HepG2 (cell line): ENCODE data around the gene PIM1. TPM values are rescaled to one million over a fixed set of nuclear protein-coding genes. Genes with fewer than 3 reads are reported as not detected.

Experiments
- AGO2 ChIP-seq: fragments of 200-400 bp; formaldehyde crosslinking; optimal IDR thresholded peaks from 2 replicates; pipeline ENCODE3; 2017; ENCODE audit warnings: mild to moderate bottlenecking, low read depth, low read length, moderate library complexity
- DNMT3B ChIP-seq: conservative IDR thresholded peaks from 2 replicates; pipeline ENCODE4 v1.6.1; 2016; ENCODE audit warnings: missing biosample characterization, control low read depth
- FOXC1 ChIP-seq: sonication (generic); formaldehyde crosslinking; IDR thresholded peaks from 2 replicates; pipeline ENCODE4 v1.8.0; 2022; ENCODE audit warnings: mild to moderate bottlenecking, missing genetic modification reagents, borderline replicate concordance
- GABPA ChIP-seq, 2 experiments: IDR thresholded peaks; 2 replicates each; pipeline ENCODE4 v1.6.1; 2011 to 2016; ENCODE audit warnings: low read depth in 2 of 2, low read length in 1 of 2, missing biosample characterization in 1 of 2, missing genetic modification characterization in 1 of 2
- HOXA7 ChIP-seq: sonication (generic); formaldehyde crosslinking; IDR thresholded peaks from 2 replicates; pipeline ENCODE4 v1.8.1; 2022; ENCODE audit warnings: mild to moderate bottlenecking, missing genetic modification reagents, moderate library complexity
- KDM6A ChIP-seq: IDR thresholded peaks from 2 replicates; pipeline ENCODE4 v1.6.1; 2016; ENCODE audit warnings: low read depth
- KLF13 ChIP-seq: sonication (generic); formaldehyde crosslinking; IDR thresholded peaks from 2 replicates; pipeline ENCODE4 v1.4.0; 2020; ENCODE audit warnings: mild to moderate bottlenecking, missing genetic modification reagents
- MBNL3 ChIP-seq: fragments of 250-450 bp; sonication (Bioruptor Pico); conservative IDR thresholded peaks from 2 replicates; pipeline ENCODE4 v1.8.0; 2022; ENCODE audit warnings: mild to moderate bottlenecking, inconsistent platforms
- NAIF1 ChIP-seq: sonication (generic); formaldehyde crosslinking; IDR thresholded peaks from 2 replicates; pipeline ENCODE4 v1.5.0; 2020; ENCODE audit warnings: mild to moderate bottlenecking, missing genetic modification reagents, borderline replicate concordance
- PHF5A ChIP-seq: IDR thresholded peaks from one replicate; pipeline ENCODE4 v1.6.1; 2018; ENCODE audit warnings: low read depth, missing genetic modification reagents; ENCODE audit not compliant: unreplicated experiment
- RNF2 ChIP-seq: fragments of 450-650 bp; conservative IDR thresholded peaks from 2 replicates; pipeline ENCODE4 v1.6.1; 2016; ENCODE audit warnings: low read depth
- SIX1 ChIP-seq: sonication (generic); formaldehyde crosslinking; IDR thresholded peaks from 2 replicates; pipeline ENCODE4 v1.4.0; 2020; ENCODE audit warnings: missing genetic modification reagents, borderline replicate concordance
- SNAPC2 ChIP-seq: sonication (generic); formaldehyde crosslinking; IDR thresholded peaks from 2 replicates; pipeline ENCODE4 v1.8.1; 2022; ENCODE audit warnings: mild to moderate bottlenecking, missing genetic modification reagents
- TGIF2 ChIP-seq: IDR thresholded peaks from 2 replicates; pipeline ENCODE4 v1.6.1; 2016; ENCODE audit warnings: control low read depth, missing compliant biosample characterization
- ZNF180 ChIP-seq: sonication (generic); formaldehyde crosslinking; IDR thresholded peaks from 2 replicates; pipeline ENCODE4 v1.4.0; 2020; ENCODE audit warnings: low read depth, missing genetic modification reagents, borderline replicate concordance
- ZNF432 ChIP-seq: sonication (generic); formaldehyde crosslinking; IDR thresholded peaks from 2 replicates; pipeline ENCODE4 v1.5.0; 2020; ENCODE audit warnings: missing genetic modification reagents, mild to moderate bottlenecking, borderline replicate concordance
- ZNF570 ChIP-seq: sonication (generic); formaldehyde crosslinking; IDR thresholded peaks from 2 replicates; pipeline ENCODE4 v1.4.0; 2020; ENCODE audit warnings: mild to moderate bottlenecking, missing genetic modification reagents, borderline replicate concordance
- ZNF816 ChIP-seq: sonication (generic); formaldehyde crosslinking; IDR thresholded peaks from 2 replicates; pipeline ENCODE4 v1.8.0; 2022; ENCODE audit warnings: missing genetic modification reagents, mild to moderate bottlenecking, borderline replicate concordance
- polyA plus RNA-seq, 8 experiments: library from polyadenylated mRNA; depleted of rRNA in 3 of 8; stranded (reverse) in 7 of 8; unstranded in 1 of 8; fragments of >200 nt; fragmentation: Illumina TruSeq in 4 of 8; extraction: Trizol in 4 of 8; gene quantifications; 2 replicates each; pipeline versions ENCODE4 v1.2.1 to v1.2.3, GENCODE V29; 2011 to 2016; ENCODE audit warnings: low read depth in 4 of 8, missing spikeins in 1 of 8, mixed read lengths in 1 of 8; ENCODE audit not compliant: insufficient read depth in 1 of 8
- total RNA-seq, 5 experiments: library from RNA; depleted of rRNA; stranded (reverse); fragments of >200 nt; fragmentation: Illumina TruSeq; extraction: Trizol; gene quantifications; 2 replicates each; pipeline ENCODE4 v1.2.3, GENCODE V29; 2016; ENCODE audit warnings: low read depth in 1 of 5
- TF ChIP-seq, protein P1 (sequence below): sonication (generic); formaldehyde crosslinking; IDR thresholded peaks from 2 replicates; pipeline ENCODE4 v1.4.0; 2020; ENCODE audit warnings: missing genetic modification reagents, borderline replicate concordance
- TF ChIP-seq, protein P2 (sequence below): sonication (generic); formaldehyde crosslinking; conservative IDR thresholded peaks from 2 replicates; pipeline ENCODE4 v1.8.1; 2023; ENCODE audit warnings: missing genetic modification reagents
- TF ChIP-seq, protein P3 (sequence below): sonication (generic); formaldehyde crosslinking; IDR thresholded peaks from 2 replicates; pipeline ENCODE4 v1.4.0; 2020; ENCODE audit warnings: missing genetic modification reagents

PIM1 gene
- total and polyA plus RNA-seq, 2 of the 13 experiments (the other 11 are each of a cell fraction or from before 2014, with no cell fraction given) = 29.4 to 117 TPM

DNA sequence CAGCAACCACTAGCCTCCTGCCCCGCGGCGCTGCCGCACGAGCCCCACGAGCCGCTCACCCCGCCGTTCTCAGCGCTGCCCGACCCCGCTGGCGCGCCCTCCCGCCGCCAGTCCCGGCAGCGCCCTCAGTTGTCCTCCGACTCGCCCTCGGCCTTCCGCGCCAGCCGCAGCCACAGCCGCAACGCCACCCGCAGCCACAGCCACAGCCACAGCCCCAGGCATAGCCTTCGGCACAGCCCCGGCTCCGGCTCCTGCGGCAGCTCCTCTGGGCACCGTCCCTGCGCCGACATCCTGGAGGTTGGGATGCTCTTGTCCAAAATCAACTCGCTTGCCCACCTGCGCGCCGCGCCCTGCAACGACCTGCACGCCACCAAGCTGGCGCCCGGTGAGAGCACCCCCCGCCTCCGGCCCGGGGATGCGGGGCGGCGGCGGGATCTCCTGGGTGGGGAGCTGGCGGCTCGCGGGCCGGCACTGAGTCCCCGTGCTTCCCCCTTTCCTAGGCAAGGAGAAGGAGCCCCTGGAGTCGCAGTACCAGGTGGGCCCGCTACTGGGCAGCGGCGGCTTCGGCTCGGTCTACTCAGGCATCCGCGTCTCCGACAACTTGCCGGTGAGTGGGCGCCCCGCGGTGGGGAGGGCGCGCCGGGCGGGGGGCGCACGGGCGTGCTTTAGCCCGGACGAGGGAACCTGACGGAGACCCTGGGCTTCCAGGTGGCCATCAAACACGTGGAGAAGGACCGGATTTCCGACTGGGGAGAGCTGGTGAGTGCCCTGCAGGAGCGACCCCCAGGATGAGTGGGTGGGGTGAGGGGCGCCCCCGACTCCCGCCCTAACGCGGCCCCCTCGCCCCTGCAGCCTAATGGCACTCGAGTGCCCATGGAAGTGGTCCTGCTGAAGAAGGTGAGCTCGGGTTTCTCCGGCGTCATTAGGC, 585 bp downstream of the PIM1 start (continued):
- TF ChIP-seq, protein P1, sequence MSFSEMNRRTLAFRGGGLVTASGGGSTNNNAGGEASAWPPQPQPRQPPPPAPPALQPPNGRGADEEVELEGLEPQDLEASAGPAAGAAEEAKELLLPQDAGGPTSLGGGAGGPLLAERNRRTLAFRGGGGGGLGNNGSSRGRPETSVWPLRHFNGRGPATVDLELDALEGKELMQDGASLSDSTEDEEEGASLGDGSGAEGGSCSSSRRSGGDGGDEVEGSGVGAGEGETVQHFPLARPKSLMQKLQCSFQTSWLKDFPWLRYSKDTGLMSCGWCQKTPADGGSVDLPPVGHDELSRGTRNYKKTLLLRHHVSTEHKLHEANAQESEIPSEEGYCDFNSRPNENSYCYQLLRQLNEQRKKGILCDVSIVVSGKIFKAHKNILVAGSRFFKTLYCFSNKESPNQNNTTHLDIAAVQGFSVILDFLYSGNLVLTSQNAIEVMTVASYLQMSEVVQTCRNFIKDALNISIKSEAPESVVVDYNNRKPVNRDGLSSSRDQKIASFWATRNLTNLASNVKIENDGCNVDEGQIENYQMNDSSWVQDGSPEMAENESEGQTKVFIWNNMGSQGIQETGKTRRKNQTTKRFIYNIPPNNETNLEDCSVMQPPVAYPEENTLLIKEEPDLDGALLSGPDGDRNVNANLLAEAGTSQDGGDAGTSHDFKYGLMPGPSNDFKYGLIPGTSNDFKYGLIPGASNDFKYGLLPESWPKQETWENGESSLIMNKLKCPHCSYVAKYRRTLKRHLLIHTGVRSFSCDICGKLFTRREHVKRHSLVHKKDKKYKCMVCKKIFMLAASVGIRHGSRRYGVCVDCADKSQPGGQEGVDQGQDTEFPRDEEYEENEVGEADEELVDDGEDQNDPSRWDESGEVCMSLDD = peak; percentile 35; the same call in 1 of the 2 replicates
- TF ChIP-seq ZNF180 (0 out of 2 replicates have a peak, but pooled peaks have one; percentile 63), GABPA (IDR thresholded peaks at IDR 0.05; ENCODE audit: low read depth, low read length) (no peak), GABPA (CRISPR knock-in tag; IDR thresholded peaks at IDR 0.05; ENCODE audit: low read depth) (no peak), RNF2 (no peak; the same call in 1 of the 2 replicates), NAIF1 (CRISPR knock-in tag) (no peak), AGO2 (peak; percentile 86), ZNF570 (CRISPR knock-in tag) (no peak), TGIF2 (CRISPR knock-in tag) (0 out of 2 replicates have a peak, but pooled peaks have one; percentile 41), DNMT3B (CRISPR knock-in tag) (no peak), ZNF816 (CRISPR knock-in tag) (no peak), SIX1 (CRISPR knock-in tag) (no peak), MBNL3 (no peak), HOXA7 (peak; percentile 19; the same call in 1 of the 2 replicates), ZNF432 (CRISPR knock-in tag) (peak; percentile 20; the same call in 1 of the 2 replicates), FOXC1 (CRISPR knock-in tag) (no peak; the same call in 1 of the 2 replicates), PHF5A (CRISPR knock-in tag) (no peak), SNAPC2 (CRISPR knock-in tag) (peak; percentile 11), KDM6A (CRISPR knock-in tag) (no peak), KLF13 (CRISPR knock-in tag) (peak; percentile 46)
- TF ChIP-seq, protein P2, sequence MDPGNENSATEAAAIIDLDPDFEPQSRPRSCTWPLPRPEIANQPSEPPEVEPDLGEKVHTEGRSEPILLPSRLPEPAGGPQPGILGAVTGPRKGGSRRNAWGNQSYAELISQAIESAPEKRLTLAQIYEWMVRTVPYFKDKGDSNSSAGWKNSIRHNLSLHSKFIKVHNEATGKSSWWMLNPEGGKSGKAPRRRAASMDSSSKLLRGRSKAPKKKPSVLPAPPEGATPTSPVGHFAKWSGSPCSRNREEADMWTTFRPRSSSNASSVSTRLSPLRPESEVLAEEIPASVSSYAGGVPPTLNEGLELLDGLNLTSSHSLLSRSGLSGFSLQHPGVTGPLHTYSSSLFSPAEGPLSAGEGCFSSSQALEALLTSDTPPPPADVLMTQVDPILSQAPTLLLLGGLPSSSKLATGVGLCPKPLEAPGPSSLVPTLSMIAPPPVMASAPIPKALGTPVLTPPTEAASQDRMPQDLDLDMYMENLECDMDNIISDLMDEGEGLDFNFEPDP (CRISPR knock-in tag) = no peak
- TF ChIP-seq, protein P3, sequence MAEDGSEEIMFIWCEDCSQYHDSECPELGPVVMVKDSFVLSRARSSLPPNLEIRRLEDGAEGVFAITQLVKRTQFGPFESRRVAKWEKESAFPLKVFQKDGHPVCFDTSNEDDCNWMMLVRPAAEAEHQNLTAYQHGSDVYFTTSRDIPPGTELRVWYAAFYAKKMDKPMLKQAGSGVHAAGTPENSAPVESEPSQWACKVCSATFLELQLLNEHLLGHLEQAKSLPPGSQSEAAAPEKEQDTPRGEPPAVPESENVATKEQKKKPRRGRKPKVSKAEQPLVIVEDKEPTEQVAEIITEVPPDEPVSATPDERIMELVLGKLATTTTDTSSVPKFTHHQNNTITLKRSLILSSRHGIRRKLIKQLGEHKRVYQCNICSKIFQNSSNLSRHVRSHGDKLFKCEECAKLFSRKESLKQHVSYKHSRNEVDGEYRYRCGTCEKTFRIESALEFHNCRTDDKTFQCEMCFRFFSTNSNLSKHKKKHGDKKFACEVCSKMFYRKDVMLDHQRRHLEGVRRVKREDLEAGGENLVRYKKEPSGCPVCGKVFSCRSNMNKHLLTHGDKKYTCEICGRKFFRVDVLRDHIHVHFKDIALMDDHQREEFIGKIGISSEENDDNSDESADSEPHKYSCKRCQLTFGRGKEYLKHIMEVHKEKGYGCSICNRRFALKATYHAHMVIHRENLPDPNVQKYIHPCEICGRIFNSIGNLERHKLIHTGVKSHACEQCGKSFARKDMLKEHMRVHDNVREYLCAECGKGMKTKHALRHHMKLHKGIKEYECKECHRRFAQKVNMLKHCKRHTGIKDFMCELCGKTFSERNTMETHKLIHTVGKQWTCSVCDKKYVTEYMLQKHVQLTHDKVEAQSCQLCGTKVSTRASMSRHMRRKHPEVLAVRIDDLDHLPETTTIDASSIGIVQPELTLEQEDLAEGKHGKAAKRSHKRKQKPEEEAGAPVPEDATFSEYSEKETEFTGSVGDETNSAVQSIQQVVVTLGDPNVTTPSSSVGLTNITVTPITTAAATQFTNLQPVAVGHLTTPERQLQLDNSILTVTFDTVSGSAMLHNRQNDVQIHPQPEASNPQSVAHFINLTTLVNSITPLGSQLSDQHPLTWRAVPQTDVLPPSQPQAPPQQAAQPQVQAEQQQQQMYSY (CRISPR knock-in tag) = peak; percentile 57; the same call in 1 of the 2 replicates
